ENCODE results near the gene CD101.

GRCh38 chr1:116986421-116987255, 14.9 kb upstream of the CD101 start:
- no peak for TF ChIP-seq CTCF (IDR thresholded peaks at IDR 0.05)
- TF ChIP-seq POLR2A (IDR thresholded peaks at IDR 0.05): no peak
- TF ChIP-seq EP300 (IDR thresholded peaks at IDR 0.05): no peak
- TF ChIP-seq POLR2AphosphoS5 (IDR thresholded peaks at IDR 0.05): no peak
